Lower leg skin (tissue), 3 donors: ENCODE results near the gene CHST8.

Source experiments
- CTCF ChIP-seq, 3 donors: fragments of 450-650 bp; IDR thresholded peaks; one replicate each; pipeline ENCODE4 v1.5.1; 2016; ENCODE audit warnings: antibody characterized with exemption in 3 of 3, mild to moderate bottlenecking in 3 of 3, moderate library complexity in 2 of 3
- POLR2A ChIP-seq, 2 donors: fragments of 450-650 bp; IDR thresholded peaks; one replicate each; pipeline ENCODE4 v1.6.1; 2016 to 2017; ENCODE audit warnings: antibody characterized with exemption in 2 of 2, mild to moderate bottlenecking in 1 of 2, moderate library complexity in 1 of 2

- TF ChIP-seq CTCF (IDR thresholded peaks at IDR 0.05) (no peak), POLR2A (IDR thresholded peaks at IDR 0.05) (no peak)
Observed at GRCh38 chr19:33688171-33688992, 66.6 kb downstream of the CHST8 start.
